ENCODE data around the gene CIP2A.

The CIP2A gene

GRCh38 chr3:108516881-108517280, 72.4 kb downstream of the CIP2A start:
- Histone ChIP-seq H3K27ac (no peak overlapping the region), H3K4me3 (no peak overlapping the region)

DNA sequence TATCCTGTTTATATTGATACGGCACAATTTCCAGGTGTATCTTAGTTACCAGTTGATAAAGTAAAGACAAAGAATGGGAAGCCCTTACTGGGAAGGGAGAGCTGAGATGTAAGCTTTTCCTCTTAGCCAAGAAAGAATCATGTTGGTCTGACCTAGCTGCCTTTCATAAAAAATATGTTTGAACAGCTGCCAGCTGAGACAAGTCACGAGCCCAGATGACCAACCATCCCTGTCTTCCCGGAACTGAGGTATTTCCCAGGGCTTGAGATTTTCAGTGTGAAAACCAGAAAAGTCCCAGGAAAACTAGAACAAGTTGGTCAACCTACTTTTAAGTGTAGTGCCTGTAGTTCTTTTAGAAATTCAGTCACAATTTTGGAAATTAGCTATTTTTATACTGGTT, 75.3 kb downstream of the CIP2A start:
- no peak overlapping the region for H3K27ac ChIP-seq

GRCh38 chr3:108512671-108513070, 76.6 kb downstream of the CIP2A start:
- H3K27ac ChIP-seq, result no peak overlapping the region
- no peak overlapping the region for H3K4me3 ChIP-seq

More for the DNA sequence above, 75.3 kb downstream of the CIP2A start:
- no peak overlapping the region for H3K4me3 ChIP-seq

GRCh38 chr3:108511490-108511889, 77.7 kb downstream of the CIP2A start:
- H3K4me3 ChIP-seq, result no peak overlapping the region
- H3K27ac ChIP-seq, result no peak overlapping the region

- no peak overlapping the region for H3K27ac ChIP-seq
- H3K4me3 ChIP-seq, result no peak overlapping the region
Observed at GRCh38 chr3:108511055-108511454, 78.2 kb downstream of the CIP2A start.

DNA sequence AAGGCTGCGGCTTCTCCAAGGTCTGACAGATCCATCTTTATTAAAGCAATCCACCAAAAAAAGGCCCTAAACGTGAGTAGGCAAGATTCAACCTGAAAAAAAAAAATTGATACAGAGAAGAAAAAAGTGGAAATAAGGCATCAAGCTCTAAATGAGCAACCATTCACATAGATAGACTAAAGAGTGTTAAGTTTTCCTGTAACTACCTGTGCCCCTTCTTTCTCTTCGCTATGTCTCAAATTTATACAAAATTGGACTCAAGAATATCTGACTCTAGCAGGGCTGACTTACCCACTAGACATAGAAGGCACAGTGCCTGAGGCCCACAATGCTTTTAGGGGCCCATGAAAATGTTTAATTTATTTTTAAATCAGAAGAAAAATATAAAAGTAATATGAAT, 78.7 kb downstream of the CIP2A start, which contains the start of gene MYH15:
TSS of gene MYH15 (minus strand) at position 101 of the 400 bp plus-strand sequence. CDS start at position 35, 66 bp downstream.
- H3K4me3 ChIP-seq, result no peak within 1 kb of the TSS
- H3K27ac ChIP-seq, result no peak within 1 kb of the TSS

GRCh38 chr3:108509871-108510270, 79.4 kb downstream of the CIP2A start:
- Histone ChIP-seq H3K27ac (no peak overlapping the region), H3K4me3 (no peak overlapping the region)

GRCh38 chr3:108509263-108509662, 80.0 kb downstream of the CIP2A start:
- Histone ChIP-seq H3K4me3 (no peak overlapping the region), H3K27ac (no peak overlapping the region)

DNA sequence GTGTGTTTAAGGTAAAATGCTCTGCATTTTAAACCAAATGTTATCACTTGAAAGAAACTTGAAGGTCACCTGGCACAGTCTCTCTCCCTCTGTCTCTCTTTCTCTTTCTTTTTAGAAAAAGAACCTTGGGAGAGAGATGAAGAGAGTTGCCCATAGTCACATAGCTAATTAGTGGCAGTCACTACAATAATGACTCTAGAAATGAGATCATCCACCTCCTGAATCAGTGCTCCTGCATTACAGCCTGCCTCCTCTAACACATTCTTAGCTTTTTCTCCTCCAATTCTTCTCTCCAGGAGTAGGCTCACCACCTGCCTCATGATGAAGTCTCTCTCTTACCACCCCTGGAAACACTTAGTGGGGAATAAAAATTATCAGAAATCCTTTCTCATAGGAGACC, 81.3 kb downstream of the CIP2A start:
- Histone ChIP-seq H3K27ac (no peak overlapping the region), H3K4me3 (no peak overlapping the region)

DNA sequence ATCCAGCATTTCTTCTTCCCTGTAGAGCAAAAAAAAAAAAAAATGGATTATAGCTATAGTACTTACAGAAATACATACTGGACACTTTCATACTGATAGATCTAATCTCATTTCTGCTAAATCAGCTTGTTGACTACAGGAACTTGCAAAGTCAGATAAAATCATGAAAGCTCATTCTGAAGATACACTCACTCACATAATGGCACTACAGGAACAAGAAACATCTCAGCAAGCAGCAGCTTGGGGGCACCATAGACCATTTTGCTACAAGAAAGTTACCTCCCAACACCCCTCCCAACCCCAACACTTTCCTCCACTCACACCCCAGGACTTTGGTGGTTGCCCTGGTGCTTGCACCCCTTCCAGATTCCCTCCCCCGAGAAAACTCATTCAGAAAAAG, 83.4 kb downstream of the CIP2A start:
- Histone ChIP-seq H3K27ac (no peak overlapping the region), H3K4me3 (no peak overlapping the region)

GRCh38 chr3:108503722-108504121, 85.5 kb downstream of the CIP2A start:
- Histone ChIP-seq H3K4me3 (no peak overlapping the region), H3K27ac (no peak overlapping the region)

DNA sequence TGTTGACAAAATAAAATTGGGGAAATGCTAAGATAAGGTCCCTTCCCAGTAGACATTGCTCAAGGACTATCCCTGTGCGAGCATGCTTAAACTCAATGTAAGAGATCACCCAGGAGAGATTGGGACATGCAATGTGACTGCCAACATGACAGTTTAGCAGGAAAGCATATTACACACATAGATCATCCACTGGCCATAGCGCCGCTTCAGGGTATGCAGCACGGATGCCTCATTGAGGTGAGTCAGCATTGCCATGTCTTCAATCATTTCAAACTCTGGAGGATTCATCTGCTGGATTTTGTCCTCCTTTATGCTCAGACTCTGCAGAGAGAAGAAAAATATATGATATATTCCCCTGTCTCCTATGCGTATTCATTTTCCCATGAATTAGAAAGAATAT, 87.7 kb downstream of the CIP2A start:
- H3K27ac ChIP-seq, result no peak overlapping the region
- no peak overlapping the region for H3K4me3 ChIP-seq

GRCh38 chr3:108500728-108501127, 88.5 kb downstream of the CIP2A start:
- no peak overlapping the region for H3K4me3 ChIP-seq
- H3K27ac ChIP-seq, result no peak overlapping the region

Measured in skin epidermis (tissue), 12 donors.